OCI-LY1 (cell line): ENCODE results near the gene ITGA6.

Source experiments
- EZH2 ChIP-seq: fragments of 200-600 bp; sonication (generic), shearing (Covaris generic); IDR thresholded peaks from 2 replicates; pipeline ENCODE4 v1.8.0; 2017; ENCODE audit warnings: borderline replicate concordance, mixed run types, mild to moderate bottlenecking, antibody characterized with exemption, low read length, moderate library complexity, mixed read lengths
- TF ChIP-seq, protein P1 (sequence below): fragments of 200-600 bp; sonication (generic), shearing (Covaris generic); IDR thresholded peaks from 2 replicates; pipeline ENCODE4 v1.5.1; 2017; ENCODE audit warnings: mild to moderate bottlenecking, antibody characterized with exemption, low read length, moderate library complexity, mixed read lengths

GRCh38 chr2:172472446-172473033 is 45.2 kb downstream of the ITGA6 start:
- TF ChIP-seq, protein P1, sequence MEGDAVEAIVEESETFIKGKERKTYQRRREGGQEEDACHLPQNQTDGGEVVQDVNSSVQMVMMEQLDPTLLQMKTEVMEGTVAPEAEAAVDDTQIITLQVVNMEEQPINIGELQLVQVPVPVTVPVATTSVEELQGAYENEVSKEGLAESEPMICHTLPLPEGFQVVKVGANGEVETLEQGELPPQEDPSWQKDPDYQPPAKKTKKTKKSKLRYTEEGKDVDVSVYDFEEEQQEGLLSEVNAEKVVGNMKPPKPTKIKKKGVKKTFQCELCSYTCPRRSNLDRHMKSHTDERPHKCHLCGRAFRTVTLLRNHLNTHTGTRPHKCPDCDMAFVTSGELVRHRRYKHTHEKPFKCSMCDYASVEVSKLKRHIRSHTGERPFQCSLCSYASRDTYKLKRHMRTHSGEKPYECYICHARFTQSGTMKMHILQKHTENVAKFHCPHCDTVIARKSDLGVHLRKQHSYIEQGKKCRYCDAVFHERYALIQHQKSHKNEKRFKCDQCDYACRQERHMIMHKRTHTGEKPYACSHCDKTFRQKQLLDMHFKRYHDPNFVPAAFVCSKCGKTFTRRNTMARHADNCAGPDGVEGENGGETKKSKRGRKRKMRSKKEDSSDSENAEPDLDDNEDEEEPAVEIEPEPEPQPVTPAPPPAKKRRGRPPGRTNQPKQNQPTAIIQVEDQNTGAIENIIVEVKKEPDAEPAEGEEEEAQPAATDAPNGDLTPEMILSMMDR: no peak
- TF ChIP-seq EZH2: no peak
